Measurements from ENCODE around the gene ZC3H18.

DNA sequence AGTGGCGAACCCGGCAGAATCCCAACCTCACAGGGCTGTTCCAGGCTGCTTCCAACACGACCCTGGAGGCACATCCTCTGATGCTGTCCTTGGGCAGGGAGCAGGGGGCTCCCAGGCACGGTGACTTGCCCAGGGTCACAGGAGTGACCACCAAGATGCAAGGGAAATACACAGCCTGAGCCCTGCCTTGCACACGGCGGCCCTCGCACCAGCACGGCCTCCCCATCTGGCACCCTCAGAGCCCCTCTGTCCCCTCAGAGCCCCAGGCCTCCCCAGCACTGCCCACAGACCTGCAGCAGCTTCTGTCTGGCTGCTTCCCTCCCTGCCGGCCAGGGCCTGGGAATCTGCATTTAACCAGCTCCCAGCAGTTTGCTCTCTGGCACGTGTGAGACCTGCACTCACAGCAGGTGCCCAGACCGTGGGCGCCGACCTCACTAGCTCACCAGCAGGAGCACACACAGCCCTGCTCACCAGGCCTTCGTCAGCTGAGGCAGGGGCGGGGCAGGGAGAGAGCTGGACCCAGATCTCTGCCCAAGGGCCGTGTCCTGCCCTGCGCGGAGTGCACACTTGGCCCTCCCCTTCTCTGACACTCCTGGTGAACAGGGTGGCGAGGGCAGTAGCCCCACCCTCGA, 29.7 kb upstream of the ZC3H18 start:
- TF ChIP-seq, protein P1, sequence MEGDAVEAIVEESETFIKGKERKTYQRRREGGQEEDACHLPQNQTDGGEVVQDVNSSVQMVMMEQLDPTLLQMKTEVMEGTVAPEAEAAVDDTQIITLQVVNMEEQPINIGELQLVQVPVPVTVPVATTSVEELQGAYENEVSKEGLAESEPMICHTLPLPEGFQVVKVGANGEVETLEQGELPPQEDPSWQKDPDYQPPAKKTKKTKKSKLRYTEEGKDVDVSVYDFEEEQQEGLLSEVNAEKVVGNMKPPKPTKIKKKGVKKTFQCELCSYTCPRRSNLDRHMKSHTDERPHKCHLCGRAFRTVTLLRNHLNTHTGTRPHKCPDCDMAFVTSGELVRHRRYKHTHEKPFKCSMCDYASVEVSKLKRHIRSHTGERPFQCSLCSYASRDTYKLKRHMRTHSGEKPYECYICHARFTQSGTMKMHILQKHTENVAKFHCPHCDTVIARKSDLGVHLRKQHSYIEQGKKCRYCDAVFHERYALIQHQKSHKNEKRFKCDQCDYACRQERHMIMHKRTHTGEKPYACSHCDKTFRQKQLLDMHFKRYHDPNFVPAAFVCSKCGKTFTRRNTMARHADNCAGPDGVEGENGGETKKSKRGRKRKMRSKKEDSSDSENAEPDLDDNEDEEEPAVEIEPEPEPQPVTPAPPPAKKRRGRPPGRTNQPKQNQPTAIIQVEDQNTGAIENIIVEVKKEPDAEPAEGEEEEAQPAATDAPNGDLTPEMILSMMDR (IDR thresholded peaks at IDR 0.05) = no peak
- TF ChIP-seq POLR2A (IDR thresholded peaks at IDR 0.05) = no peak

All from right lobe of liver (tissue), 4 donors.